Adipose tissue (tissue), 3 donors: ENCODE data around the gene LRP8. TPM values are rescaled to one million over a fixed set of nuclear protein-coding genes. Genes with fewer than 3 reads are reported as not detected.

Experiments
- H3K27ac ChIP-seq: one replicate; pipeline ENCODE4 v1.5.1; 2013; ENCODE audit warnings: low read depth, low read length
- WGBS, 3 donors: extraction: QIAGEN DNeasy Blood & Tissue Kit; methylation state at CpG; one replicate each; pipeline ENCODE4 v1.1.7; 2013; 5-methylcytosine and 5-hydroxymethylcytosine counted together
- polyA plus RNA-seq, 3 donors: library from polyadenylated mRNA; stranded (reverse); fragments of 200-250 nt; gene quantifications; one replicate each; pipeline ENCODE4 v1.2.3, GENCODE V29; 2013
- donor health status: healthy with polysubstance abuse.
- donor health status: Bipolar disorder and iron deficiency.
- donor health status: healthy.

LRP8 gene
- polyA plus RNA-seq, 3 donors, result 0.67 to 3.1 (median 0.75) TPM

DNA sequence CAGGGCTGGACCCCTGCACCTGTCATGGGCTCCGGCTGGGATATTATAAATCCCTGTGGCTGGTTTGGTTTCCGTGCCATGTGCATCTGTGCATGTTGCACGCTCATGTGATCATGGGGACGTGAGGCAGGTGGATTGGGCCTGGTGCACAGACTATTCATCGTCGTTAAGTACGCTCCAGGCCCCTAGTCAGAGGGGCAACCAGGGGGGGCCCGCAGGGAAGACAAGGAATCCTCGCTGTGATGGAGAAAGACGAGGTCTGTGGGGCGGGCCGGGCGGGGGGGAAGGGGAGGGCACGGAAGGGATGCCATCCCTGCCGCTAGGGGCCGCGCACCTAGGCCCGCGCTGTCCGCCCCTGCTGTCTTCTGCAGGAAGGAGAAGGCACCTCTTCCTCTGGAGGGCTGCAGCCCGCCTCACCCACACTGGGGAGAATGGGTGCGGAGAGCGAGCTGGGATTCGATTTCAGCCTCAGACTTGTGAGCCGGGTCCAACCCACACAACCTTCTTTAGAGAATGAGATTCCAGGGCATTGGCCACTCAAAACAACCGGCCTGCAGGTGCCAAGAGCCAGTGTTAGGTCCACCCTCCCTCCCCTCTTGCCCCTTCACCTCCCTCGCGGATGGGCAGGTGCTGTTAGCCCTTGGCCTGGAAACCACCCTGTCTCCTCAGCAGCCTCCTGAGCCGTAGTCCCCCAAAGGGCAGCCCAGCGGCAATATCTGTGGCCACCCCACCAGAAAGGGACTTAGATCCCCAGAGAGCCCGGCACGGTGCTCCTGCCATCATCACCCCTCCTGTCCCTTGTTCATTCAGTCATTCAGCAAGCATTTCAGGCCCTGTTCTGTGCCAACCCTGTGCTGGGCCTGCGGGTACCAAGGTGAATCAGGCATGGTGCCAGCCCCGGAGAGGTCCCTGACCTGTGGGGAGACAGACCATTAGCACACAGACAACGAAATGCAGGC lies 950 bp upstream of the LRP8 start:
- H3K27ac ChIP-seq, result no peak overlapping the region
- WGBS, 3 donors, result 72 to 81% (median 77%) methylated on average over 25 to 35 of the region's 35 CpGs

DNA sequence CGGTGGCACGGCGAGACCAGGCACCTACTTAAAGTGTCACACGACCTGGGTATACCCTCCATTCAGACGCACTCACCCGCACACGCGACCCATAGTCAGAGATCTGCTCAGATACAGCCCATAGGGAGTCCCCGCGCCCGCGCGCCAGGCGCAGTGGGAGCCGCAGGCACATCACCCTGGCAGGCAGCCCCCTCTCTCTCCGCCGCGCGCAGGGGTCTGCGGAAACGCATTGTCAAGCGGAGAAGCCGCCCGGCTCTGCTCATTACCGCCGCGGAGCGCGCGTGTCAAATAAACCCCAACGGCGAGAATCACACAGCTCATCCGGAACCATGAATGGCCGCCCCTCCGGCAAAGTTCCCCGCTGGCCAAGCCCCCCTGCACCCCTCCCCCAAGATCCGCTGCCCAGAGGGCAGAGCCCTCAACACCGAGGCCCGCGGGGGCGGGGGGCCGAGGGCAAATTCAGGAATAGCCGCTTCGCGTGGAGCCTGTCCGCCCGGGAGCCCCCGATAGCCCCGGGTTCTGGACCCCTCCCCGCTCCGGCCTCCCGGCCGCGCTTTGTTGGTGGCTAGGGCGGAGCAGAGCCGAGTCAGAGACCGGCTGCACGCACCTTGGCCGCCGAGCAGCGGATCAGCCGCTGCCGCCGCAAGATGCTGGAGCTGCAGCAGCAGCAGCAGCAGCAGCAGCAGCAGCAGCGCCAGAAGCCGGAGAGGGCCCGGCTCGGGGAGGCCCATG lies 522 bp downstream of the LRP8 start:
- H3K27ac ChIP-seq, result no peak overlapping the region
- 0 to 1% (median 0%) methylated on average over 51 to 68 of the region's 68 CpGs for WGBS, 3 donors

DNA sequence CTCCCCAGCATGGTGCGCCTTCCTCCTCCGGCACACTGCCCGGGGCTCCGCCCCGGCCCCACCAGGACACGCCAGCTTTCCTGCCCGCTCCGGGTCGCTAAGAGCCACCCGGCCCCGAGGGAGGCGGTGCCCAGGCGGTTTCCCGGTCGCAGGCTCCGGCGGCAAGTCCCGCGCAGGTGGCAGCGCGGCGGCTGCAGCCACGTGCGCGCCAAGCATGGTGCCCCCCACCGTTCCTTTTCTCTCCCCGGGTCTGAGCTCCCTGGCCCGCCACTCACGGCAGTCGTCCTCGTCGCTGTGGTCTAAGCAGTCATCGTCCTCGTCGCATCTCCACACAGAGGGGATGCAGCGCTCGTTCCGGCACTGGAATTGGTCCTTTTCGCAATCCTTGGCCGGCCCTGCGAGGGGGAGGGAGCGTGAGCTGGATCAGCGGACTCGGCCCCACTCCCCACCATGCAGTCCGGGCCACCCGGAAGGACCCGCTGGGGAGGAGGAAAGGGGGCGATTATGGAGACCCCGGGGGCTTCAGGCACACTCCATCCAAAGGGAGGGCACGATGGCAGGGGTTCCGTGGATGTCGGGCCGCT lies 1.2 kb downstream of the LRP8 start:
- H3K27ac ChIP-seq, result no peak overlapping the region
- WGBS, 3 donors, result 0 to 1% (median 0%) methylated on average over 48 to 53 of the region's 53 CpGs

DNA sequence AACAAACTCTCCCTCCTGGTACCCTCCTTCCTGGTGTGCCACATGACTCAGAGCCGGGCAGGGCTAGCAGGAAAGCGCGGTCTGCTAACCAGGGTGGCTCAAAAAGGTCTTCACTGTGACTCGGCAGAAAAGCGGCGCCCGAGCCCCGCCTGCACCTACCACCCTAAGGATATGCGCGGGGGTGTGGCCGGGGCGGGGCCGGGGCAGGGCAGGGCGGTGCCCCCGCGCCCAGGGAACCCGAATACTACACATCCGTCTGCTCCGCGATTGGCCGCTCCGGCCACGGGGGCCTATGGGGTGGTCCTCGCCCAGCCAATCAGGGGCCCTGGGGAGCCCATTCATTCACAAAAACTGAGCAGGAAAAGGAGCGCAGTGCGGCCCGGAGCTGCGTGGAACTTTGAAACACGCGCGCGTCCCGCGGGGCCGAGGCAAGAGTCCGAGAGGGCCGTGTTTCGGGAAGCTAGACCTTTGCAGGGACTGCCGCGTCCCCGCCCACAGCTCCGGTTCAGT lies 1.7 kb downstream of the LRP8 start:
- H3K27ac ChIP-seq, result no peak overlapping the region

DNA sequence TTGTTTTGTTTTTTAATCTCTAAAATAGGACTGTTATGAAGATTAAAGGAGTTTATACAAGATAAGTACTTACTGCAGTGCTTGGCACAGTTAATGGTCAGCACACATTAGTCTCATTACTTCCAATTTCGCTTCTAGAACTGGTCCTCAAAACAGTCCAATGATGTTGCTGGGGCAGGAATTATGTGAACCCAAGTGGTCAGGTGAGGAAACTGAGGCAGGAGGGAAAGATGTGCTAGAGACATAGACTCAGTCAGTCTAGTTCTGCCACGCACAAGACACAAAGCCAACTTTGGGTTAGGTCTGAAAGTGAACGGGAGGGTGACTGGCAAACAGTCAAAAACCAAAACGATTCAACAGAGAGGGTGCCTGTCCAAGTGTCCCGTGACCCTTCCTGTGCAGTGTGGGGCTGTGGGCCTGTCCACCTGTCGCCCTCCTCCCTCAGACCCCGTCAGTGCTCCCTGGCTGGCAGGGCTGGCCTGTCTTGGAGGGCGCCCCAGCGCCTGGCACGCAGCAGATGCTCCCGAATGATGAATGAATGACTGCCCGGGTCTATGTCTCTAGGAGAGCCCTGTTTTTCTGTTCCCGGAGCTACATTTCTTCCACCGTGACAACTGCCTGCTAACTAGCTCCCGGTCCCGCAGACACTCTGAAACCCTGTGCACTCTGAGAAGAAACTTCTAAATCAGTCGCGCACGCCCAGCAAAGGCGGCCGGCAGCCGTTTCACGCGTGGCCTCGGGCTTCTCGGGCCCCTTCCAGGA lies 2.4 kb downstream of the LRP8 start:
- 18 to 23% (median 21%) methylated on average over 26 of the region's 26 CpGs for WGBS, 3 donors
- H3K27ac ChIP-seq, result no peak overlapping the region

More for the DNA sequence above, 1.7 kb downstream of the LRP8 start:
- 0 to 1% (median 1%) methylated on average over 41 to 42 of the region's 42 CpGs for WGBS, 3 donors

DNA sequence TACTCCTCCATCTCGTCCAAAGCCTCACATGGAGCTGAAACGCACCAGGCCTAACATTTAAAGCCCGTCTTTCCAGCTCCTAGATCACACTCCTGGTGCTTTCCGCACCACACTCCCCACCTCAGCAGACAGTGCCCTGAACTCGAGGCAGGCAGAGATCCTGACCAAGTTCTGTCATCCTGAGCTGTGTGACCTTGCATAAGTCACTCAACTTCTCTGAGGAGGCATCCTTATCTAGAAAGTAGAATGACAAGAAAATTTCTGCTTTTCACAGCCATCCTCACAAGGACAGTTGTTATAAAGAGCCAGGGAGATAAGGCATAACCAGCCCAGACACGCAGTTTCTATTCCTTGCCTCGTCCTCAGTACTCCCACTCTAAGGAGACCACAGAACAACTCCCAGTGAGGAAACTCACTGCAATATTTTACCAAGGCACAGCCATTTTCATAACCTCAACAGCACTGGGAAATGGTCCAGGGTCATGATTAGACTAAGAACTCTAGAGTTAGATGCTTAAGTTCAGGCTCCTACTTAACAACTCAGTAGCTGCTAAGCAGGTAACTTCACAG lies 3.1 kb downstream of the LRP8 start:
- no peak overlapping the region for H3K27ac ChIP-seq
- 88 to 93% (median 92%) methylated on average over 7 of the region's 7 CpGs for WGBS, 3 donors

DNA sequence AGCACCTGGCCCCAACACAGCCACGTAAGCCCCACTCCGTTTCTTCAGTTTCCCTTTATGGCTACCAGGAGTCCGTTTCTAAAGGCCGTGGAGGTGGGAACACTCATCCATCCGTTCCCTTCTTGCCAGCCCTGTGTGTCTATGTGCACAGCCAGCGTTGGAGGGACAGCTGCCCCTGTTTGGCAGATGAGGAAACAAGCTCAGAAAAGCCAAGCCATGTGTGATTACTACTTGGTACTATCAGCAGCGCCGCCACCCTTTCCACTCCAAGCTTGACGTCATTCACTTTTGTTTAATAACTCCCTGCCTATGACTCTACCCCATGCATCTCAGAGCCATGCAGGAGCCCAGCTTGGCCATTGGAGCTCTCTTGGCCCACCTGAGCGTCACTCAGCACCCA lies 3.5 kb downstream of the LRP8 start:
- H3K27ac ChIP-seq, result no peak overlapping the region
- WGBS, 3 donors, result 93 to 95% (median 93%) methylated on average over 10 of the region's 10 CpGs

DNA sequence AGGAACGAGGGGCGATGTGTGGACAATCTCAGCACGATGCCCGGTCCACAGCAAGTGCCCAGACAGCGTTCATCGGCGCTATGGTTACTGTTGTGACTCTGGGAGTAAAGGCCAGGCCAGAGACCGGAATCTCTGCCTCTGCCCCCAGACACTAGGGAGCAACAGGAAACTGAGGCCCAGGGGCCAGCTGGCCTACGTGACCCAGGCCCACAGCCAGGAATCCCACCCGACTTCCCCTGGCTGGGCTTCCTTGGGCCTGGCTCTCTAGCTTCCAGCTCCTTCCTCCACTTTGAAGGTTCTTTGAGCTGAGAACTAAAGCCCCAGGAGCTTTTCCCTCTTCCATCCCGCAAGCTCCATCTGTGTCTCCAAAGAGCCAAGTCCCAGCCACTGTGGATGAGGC lies 4.6 kb downstream of the LRP8 start:
- 93 to 94% (median 94%) methylated on average over 11 of the region's 11 CpGs for WGBS, 3 donors
- no peak overlapping the region for H3K27ac ChIP-seq

DNA sequence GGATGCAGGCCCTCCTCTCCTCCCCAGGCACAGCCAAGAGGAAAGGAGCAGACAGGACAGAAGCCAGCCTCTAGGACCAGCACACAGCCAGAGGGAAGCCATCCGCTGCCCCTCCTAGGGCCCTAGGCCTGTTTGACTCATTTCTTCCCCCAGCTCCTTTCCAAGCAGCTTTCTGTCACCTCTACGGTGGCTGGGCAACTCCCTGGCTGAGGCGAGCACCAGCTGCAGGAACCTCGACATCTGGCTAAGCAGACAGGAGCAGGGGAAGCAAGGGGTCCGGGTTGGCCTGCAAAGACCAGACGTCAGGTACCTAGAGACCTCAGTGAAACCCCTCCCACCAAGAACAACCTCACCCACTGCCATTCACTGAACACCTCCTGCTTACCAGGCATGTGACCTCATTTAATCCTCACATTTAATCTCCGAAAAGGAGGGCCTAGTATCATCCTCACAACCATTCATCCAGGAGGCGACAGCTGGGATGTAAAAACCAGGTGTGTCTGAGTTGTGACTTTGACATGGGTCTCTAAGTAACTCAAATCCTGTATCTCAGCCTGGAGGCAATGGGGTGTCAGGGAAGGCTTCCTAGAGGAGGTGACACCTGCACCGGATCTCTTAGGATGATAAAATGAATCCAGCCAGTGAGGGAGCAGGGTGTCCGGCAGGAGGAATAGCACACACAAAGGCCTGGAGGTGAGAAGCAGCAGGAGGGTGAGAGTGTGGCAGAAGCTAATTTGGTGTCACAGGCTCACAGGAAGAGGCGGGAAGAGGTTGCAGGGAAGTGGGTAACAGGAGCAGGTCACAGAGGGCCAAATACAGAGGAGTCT lies 5.9 kb downstream of the LRP8 start:
- 83 to 88% (median 86%) methylated on average over 11 of the region's 11 CpGs for WGBS, 3 donors

DNA sequence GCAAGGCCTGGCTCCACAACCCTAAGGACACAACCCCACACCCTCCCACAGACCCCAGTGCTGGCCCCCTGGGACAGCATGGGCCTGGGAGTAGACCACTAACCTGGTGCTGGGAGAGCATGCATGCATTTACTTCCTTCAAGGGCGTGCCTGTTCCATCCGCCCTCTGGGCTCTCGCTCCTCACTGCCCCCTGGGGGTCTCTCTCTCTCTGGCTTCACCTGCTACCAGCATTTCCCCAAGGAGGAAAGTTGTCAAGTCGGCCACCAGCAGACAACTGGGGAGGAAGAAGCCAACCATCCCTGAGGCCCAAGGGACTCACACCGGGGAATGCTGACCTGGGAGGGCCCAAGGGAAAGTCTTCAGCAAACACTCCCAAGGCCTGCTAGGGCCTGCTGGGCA lies 6.5 kb downstream of the LRP8 start:
- no peak overlapping the region for H3K27ac ChIP-seq
- 84 to 87% (median 85%) methylated on average over 3 to 5 of the region's 5 CpGs for WGBS, 3 donors

More for the DNA sequence above, 5.9 kb downstream of the LRP8 start:
- H3K27ac ChIP-seq, result no peak overlapping the region

DNA sequence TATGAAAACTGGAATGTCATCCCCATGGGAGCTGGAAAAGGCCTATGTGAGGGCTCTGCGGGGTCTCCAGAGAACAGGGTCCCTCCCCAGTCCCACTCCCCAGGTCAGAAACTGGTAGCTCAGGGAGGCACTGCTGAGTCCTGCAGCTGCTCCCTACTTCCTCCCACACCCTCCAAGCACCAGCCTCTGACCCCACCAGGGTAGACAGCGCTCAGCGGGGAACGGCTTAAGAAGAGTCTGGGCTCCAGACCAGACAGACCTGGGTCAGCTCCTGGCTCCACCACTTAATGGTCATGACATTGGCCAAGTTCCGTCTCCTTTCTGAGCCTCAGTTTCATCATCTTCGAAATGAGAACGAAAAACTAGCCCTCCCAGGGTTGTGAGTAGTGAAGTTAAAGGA lies 7.2 kb downstream of the LRP8 start:
- no peak overlapping the region for H3K27ac ChIP-seq
- 91 to 94% (median 92%) methylated on average over 7 of the region's 7 CpGs for WGBS, 3 donors

DNA sequence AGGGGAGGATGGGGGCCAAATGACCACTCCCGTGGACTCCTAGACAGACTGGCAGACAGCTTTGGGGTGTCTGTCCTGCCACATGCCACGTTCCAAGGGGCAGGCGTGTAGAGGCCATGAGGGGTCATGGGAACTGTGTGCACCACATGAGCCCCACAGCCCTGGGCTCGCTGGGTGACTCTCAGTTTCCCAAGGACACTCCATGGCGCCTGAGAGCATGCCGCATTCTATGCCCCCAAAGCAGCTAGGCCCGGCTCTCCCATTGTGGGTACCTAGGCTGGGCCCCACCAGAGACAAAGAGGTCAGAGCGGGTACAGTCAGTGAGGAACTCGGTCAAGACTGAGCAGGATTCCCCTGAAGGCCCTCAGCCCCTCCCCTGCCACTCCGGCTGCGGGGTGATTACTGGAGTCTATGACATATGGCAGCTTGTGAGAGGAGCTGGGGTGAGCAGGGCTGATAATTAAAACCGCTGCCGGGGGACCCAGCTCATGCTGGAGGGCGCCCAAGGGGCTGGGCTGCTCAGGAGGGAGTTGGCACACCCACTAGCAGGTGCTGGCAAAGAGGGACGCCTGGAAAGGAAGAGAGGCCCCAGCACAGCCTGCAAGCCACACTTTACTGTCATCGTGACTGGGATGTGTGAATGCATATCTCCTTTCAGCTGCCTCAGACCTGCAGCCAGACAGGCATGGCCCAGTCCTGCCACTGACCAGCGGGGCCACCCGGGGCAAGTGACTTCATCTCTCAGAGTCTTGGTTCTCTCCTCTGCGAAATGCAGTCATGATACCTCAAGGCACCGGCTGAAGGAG lies 8.4 kb downstream of the LRP8 start:
- WGBS, 3 donors, result 83 to 88% (median 87%) methylated on average over 20 of the region's 20 CpGs
- H3K27ac ChIP-seq, result no peak overlapping the region

DNA sequence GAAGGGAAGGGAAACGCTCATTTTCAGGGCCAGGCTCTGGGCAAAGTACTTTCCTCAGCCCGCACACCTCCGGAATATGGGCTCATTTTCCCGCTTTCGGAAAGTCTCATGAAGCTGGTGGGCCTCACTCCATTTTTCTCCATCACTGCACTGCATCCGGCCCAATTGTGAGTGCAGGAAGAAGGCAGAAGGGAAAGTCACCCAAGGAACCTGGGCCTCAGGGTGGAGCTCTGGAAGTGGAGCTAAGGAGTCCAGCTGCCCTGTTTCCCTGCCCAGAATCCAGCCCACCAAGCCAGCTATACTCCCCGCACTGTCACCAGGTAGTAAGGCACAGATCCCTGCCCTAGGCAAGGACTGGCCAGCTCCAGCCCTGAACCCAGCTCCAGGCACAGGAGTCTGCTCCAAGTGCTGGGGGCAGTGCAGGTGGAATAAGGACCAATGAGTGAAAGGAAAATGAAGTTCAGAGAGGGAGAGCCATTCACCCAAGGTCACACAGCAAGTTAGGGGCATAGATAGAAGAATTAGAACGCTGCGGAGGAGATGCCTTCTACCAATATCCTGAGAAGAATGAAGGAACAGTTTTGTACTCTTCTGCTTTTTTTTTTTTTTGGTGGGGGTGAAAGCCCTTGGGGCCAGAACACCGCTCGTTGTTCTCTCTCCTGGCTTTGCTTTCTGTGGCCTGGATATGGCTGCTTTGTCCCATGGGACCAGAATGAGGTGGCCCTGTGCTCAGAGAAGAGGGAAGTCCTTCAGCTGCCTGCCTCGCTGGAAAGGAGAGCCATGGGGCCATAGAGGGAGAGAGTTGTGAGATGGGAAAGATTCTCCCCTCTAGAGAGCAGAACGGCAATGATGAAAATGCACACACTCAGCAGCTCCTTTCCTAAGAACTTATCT lies 10.0 kb downstream of the LRP8 start:
- H3K27ac ChIP-seq, result no peak overlapping the region
- WGBS, 3 donors, result 85 to 89% (median 87%) methylated on average over 13 of the region's 13 CpGs

DNA sequence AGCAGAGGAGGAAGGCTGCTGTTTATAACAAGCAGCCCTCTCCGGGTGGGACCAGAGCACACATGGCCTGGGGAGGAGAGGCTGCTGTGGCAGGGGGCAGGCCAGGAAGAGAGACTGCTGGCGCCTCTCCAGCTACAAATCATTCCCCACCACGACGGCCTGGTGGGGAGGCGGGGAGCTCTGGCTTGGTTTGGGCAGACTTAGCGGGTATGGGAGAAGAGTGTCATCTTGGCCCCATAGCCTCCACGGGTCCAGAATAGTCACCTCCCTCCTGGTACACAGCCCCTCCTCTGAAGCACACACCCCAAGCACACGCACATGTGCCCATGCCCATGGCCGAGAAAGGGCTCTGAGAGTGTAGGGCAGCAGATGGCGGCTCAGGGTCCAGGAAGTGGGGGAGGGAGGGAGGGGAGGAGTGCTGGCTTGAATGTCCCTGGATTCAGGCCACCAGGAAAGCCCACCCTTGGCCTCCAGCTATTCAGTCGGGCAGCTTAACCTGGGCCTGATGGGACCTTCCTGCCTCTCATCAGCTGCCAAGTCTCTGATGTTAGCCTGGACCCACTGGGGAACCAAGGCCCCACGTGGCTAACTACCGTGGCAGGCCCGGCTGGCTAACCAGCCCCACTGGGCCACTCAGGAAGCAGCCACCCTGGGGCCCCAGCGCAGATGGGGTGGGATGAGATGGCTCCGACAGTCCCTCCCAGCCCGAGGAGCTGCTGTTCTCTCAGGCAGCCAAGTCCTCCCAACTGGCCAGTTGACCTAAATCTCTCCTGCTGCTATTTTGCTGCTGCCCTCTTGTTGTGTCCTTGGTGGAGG lies 10.9 kb downstream of the LRP8 start:
- WGBS, 3 donors, result 47 to 76% (median 48%) methylated on average over 17 of the region's 17 CpGs
- H3K27ac ChIP-seq, result no peak overlapping the region

DNA sequence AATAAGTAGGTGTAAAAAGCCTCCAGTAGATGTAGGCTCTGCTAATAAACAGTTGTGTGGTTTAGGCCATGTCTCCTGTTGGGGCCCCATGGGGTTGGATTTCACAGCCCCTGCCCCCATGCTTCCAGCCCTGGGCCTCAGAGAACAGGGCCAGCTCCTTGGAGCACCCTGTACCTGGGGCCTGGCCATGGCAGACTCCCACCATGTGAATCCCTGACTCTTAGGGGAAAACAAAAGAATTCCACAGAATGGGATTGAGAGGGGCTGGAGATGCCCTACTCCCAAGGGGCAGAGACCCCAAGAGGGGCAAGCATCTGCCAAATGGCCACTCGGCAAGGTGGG lies 11.5 kb downstream of the LRP8 start:
- WGBS, 3 donors, result 52 to 70% (median 53%) methylated on average over 1 of the region's 1 CpG

More for the DNA sequence above, 11.5 kb downstream of the LRP8 start:
- H3K27ac ChIP-seq, result no peak overlapping the region
